ENCODE data around the gene P2RX7.
"Not testable (repeated sequence)": the region's sequence is repeated elsewhere in the genome, so short reads cannot be mapped to it uniquely, and the experiment has no call there.

Gene P2RX7

DNA sequence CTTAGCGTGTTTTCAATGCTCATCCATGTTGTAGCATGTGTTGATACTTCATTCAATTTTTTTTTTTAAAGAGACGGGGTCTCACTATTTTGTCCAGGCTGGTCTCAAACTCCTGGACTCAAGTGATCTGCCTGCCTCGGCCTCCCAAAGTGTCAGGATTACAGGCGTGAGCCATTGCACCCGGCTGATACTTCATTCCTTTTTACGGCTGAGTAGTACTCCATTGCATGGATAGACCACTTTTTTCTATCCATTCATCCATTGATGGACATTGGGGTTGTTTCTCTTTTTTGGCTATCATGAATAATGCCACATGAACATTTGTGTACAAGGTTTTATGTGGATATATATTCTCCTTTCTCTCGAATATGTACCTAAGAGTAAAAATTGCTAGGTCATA lies 1.2 kb downstream of the P2RX7 start:
- no peak for DNase-seq (ENCODE audit: low read depth in 1 of 2, low spot score in 1 of 2)

DNA sequence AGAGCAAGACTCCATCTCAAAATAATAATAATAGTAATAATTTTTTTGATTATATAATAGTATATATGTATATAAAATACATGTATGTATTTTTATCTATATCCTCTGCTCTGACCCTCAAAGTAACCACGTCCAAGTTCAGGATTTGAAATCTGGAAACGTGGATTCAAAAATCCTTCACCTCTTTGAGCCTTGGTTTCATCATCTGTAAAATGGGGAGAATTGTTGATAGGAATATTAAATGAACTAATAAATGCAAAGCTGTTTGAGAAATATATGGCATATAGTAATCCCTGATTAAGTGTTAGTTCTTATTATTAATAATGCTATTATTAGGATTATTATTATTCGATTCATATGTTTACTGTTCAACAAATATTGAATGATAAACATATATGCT lies 2.6 kb downstream of the P2RX7 start:
- DNase-seq (ENCODE audit: low read depth in 1 of 2, low spot score in 1 of 2): no peak

DNA sequence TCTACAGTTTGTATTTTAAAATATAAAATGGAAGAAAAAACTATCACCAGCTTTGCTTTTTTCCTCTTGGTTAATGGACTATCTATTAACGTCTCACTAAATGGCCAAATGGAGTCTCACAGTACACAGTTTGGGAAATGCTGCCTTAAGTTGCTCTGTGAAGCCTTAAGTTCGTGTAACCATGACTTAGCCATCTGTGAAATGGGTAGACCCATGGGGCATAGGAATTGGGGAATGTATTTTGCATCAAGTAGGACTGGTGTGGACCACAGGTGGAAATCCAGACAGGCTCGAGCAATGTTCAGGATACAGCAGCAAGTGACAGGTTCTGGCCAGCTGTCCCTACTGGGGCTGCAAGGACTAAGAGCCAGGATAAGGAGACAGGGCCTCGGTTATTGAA lies 4.8 kb downstream of the P2RX7 start:
- no peak for DNase-seq (ENCODE audit: low read depth in 1 of 2, low spot score in 1 of 2)

DNA sequence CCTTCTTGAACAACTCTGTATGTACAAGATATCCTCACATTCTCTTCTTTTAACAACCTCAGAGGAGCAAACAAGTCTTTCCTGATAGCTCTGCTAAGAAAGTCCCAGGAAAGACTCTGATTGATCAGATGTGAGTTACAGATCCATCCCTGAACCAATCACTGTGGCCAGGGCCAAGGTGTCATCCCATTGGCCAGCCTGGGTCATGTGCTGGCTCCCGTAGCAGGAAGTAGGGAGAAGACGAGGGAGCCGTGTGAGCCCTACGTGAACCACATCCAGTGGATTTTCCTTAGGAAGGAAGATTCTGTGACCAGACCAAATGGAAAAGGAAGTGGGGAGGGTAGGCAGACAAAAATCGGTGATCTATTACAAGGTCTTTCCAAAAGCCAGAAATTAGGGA lies 5.6 kb downstream of the P2RX7 start:
- DNase-seq (ENCODE audit: low read depth in 1 of 2, low spot score in 1 of 2): no peak

DNA sequence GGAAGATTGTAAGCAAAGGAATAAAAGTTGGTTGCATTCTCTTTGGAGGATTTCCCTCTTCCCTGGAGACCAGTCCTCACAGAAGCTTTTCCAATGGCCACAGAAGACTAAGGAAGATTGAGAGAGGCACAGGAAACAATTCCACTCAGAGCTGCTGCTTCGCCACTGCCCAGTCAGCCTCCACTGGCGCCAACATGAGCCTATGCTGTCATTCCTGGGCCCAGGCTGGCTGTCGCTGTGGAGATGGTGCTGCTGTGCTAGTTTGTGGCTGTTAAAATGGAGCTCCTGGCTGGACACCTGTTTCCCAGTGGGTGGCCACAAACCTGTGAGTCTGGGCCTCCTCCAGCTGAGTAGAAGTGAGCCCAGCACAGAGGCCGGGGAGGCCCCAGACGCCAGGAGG lies 6.6 kb downstream of the P2RX7 start:
- DNase-seq (ENCODE audit: low read depth in 1 of 2, low spot score in 1 of 2): no peak

DNA sequence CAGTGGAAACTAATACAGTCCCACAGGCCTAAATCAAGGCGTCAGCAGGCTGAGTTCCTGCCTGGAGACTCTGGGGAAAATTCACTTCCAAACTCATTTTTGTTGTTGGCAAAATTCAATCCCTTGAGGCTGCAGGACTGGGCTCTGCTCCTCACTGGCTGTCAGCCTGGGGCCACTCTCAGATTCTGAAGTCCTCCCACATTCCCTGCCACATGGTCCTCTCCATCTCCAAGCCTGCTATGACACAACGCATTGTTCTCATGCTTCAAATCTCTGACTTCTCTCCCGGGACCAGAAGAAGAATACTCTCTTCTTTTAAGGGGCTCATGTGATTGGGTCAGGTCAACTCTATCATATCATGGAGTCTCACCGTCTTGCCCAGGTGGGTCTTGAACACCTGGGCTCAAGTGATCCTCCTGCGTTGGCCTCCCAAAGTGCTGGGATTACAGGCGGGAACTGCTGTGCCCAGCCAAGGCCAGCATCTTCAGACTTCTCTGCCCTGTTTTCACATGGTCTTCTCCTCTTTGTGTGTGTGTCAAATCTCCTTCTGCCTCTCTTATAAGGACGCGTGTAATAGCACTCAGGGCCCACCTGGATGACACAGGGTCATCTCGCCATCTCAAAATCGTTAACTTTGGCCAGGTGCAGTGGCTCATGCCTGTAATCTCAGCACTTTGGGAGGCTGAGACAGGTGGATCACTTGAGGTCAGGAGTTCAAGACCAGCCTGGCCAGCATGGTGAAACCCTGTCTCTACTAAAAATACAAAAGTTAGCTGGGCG lies 9.7 kb downstream of the P2RX7 start:
- no peak for DNase-seq (ENCODE audit: low read depth in 1 of 2, low spot score in 1 of 2)

DNA sequence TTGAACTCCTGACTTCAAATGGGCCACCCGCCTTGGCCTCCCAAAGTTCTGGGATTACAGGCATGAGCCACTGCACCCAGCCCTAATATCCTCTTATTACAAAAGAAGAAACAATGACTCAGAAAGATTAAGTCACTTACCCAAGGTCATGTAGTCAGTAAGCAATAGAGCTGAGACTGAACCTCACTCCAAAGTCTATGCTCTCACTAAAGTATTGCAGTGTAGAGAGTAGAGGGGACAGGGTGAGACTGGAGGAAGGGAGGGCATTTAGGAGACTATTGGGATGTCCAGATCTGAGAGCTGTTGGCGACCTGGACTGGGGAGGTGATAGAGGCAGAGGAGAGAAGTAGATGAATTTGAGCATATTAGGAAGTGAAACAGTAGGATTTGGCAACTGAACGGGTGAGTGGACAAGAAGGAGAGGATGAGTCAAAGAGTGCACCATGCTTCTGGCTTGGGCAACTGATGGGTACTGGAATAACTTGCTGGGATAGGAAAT lies 11.8 kb downstream of the P2RX7 start:
- DNase-seq (ENCODE audit: low read depth in 1 of 2, low spot score in 1 of 2): no peak

DNA sequence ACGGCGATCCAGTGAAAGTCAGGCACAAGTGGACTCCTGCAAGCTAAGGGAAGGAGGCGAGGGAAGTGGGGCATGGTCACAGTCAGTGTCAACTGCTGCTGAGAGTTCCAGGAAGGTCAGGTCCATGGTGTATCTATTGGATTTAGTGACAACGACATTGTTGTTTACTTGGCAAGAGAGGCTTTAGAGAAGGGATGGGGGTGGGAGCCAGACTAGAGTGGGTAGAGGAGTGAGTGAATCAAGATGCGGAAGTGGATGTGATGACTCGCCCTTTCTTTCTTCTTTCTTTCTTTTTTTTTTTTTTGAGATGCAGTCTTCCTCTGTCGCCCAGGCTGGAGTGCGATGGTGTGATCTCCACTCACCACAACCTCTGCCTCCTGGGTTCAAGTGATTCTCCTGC lies 12.5 kb downstream of the P2RX7 start:
- no peak for DNase-seq (ENCODE audit: low read depth in 1 of 2, low spot score in 1 of 2)

DNA sequence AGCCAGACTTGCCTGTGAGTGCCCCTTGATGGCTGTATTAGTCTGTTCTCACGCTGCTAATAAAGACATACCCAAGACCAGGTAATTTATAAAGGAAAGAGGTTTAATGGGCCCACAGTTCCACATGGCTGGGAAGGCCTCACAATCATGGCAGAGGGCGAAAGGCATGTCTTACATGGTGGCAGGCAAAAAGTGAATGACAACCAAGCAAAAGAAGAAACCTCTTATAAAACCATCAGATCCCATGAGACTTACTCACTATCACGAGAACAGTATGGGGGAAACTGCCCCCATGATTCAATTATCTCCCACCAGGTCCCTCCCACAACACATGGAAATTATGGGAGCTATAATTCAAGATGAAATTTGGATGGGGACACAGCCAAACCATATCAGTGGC lies 16.6 kb downstream of the P2RX7 start:
- DNase-seq (ENCODE audit: low read depth in 1 of 2, low spot score in 1 of 2): not testable (repeated sequence)

DNA sequence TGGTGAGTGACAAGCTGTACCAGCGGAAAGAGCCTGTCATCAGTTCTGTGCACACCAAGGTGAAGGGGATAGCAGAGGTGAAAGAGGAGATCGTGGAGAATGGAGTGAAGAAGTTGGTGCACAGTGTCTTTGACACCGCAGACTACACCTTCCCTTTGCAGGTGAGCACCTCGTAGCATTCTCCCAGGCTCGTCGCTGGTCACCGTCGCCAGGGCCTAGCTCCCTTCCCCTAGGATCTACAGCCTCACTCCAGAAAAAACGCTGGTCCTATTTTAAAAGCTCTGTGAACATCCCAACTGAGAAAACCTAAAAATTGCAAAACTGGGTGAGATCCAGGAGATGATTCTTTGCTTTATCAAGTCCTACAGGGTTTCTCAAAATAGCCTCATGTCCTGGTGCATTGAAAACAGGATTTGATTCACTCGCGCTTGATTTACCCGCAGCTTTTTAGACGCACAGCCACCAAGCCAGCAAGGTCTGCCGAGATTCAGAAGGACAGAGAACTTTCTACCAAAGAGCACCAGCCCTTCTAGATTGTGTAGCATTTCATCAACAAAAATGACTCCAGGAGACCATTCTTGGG lies 22.2 kb downstream of the P2RX7 start:
- DNase-seq (ENCODE audit: low read depth in 1 of 2, low spot score in 1 of 2): no peak

DNA sequence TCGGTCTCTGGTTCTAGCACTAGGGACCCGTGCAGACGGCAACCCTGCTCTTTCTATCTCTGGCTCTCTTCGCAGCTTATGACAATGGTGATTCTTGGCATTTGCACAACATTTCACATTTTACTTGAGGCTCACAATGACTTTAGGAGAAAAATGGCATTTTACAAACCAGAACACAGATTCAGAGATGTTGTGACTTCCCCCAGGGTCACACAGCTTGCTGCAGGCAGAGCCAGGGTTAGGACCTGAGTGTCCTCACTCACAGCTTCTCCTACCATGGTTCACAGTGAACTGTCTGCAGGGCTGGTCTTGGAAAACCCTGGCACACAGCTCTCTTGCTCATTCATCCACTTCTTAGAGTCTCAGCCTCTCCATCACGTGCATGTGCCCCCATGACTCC lies 23.7 kb downstream of the P2RX7 start:
- DNase-seq (ENCODE audit: low read depth in 1 of 2, low spot score in 1 of 2): no peak

DNA sequence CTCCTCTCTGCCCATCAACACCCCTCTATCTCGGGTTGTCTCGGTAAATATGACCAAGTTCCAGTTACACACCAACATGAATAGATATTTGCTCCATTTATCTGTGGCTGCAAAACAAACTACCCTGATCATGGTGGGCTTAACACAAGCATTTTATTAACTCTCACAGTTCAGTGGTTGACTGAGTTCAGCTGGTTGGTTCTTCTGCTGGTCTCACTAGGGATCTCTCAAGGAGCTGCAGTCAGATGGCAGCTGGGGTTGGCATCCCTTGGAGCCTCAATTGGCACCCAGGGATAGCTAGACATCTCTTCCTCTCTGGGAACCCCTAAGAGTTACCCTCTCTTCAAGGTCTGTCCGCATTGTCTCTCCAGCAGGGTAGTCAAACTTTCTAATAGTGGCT lies 25.4 kb downstream of the P2RX7 start:
- no peak for DNase-seq (ENCODE audit: low read depth in 1 of 2, low spot score in 1 of 2)

DNA sequence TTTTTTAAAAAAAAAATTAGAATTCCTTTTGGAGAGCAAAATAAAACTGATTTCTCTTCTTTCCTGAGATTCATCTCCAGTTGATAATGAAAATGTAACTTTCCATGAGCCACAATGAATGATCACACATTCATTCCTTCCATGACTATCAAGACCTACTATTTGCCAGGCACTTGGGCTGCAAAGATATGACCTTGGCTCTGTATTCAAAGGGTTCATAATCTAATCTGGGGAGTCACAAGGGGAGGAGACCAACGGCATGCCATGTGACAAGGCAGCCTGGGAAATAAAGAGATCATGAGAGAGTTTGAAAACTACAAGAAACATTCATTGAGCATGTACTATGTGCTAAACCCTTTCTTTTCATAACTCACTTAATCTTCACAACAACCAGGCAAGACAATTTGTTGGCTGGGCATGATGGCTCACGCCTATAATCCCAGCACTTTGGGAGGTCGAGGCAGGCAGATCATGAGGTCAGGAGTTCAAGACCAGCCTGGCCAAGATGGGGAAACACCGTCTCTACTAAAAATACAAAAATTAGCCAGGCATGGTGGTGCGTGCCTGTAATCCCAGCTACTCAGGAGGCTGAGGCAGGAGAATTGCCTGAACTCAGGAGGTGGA lies 26.2 kb downstream of the P2RX7 start:
- DNase-seq (ENCODE audit: low read depth in 1 of 2, low spot score in 1 of 2): not testable (repeated sequence)

DNA sequence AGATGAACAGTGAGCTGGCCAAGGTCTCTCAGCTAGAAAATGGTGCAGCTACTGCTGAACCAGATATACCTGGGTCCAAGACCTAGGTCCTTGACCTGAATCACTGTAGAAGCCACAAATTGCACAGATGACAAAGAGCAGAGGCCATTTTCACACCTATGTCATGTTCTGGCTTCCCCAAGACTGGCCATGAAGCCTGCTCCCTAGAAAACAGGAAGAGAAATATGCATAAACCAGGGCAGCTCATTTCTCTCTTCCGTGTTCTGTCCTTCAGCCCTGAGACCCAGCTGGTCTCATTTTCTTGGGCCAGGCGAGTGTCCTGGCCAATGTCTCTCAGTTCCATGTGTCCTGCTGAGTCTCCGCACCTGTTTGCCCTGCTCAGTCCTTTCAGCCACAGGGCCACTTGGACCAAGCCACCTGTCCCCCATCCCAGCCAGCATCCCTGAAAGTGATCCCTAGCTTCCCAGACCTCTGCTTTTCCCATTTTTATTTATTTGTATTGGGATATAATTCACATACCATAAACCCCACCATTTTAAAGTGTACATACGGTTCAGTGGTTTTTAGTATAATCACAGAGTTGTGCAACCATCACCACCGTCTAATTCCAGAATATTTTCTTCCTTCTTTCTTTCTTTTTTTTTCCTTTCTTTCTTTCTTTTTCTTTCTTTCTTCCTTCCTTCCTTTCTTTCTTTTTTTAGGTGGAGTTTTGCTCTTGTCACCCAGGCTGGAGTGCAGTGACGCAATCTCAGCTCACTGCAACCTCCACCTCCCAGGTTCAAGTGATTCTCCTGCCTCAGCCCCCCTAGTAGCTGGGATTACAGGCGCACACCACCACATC lies 27.0 kb downstream of the P2RX7 start:
- no peak for DNase-seq (ENCODE audit: low read depth in 1 of 2, low spot score in 1 of 2)

DNA sequence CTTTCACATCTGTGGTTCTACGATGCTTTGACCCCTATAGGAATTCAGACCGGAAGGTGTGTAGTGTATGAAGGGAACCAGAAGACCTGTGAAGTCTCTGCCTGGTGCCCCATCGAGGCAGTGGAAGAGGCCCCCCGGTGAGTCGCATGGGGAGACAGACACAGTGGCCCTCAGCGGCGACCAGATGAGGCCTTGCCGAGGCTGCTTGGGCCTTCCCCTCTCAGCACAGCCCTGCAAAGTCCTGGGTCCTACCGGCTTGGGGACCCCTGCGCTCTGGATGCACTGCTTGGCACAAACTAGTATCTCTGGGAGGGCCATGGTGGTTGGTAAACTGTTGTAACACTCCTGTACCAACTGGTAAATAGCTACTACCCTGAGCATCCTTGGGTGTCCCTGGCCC lies 29.7 kb downstream of the P2RX7 start:
- DNase-seq (ENCODE audit: low read depth in 1 of 2, low spot score in 1 of 2): no peak

DNA sequence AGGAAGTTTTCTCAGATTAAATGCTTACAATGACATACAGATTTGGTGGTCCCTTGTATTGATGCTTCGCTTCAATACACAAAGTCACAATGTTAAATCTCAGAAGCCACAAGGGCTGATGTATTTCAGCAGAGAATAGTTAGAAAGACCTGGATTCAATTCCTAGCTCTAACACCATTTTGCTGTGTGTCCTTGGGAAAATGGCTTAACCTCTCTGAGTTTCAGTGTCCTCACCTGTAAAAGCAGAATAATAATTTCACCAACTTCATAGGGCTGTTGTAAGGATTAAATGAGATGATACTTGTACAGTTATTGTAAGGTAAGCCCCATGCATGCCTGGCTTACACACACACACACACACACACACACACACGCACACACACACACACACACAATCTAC lies 30.3 kb downstream of the P2RX7 start:
- DNase-seq (ENCODE audit: low read depth in 1 of 2, low spot score in 1 of 2): no peak

DNA sequence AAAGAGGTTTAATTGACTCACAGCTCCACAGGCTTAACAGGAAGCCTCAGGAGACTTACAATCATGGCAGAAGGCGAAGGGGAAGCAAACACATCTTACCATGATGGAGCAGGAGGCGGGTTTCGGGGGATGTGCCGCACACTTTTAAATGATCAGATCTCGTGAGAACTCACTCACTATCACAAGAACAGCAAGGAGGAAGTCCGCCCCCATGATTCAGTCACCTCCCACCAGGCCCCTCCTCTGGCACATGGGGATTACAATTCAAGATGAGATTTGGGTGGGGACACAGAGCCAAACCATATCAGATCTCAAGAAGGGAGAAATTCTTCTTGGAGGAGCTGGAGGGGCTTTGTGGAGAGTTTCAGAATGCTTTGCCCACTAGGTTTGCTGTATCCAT lies 32.2 kb downstream of the P2RX7 start:
- DNase-seq (ENCODE audit: low read depth in 1 of 2, low spot score in 1 of 2): not testable (repeated sequence)

DNA sequence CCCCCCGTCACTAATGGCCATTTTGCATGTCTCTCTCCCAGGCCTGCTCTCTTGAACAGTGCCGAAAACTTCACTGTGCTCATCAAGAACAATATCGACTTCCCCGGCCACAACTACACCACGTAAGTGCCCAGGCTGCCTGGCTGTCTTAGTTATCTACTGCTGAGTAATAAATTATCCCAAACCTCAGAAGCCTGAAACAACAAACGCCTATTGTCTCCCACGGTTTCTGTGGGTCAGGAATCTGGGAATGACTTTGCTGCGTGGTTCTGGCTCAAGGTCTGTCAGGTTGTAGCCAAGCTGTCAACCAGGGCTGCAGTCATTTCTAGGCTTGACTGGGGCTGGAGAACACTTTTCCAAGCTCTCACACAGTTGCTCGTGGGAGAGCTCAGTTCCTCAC lies 32.6 kb downstream of the P2RX7 start:
- DNase-seq (ENCODE audit: low read depth in 1 of 2, low spot score in 1 of 2): no peak

DNA sequence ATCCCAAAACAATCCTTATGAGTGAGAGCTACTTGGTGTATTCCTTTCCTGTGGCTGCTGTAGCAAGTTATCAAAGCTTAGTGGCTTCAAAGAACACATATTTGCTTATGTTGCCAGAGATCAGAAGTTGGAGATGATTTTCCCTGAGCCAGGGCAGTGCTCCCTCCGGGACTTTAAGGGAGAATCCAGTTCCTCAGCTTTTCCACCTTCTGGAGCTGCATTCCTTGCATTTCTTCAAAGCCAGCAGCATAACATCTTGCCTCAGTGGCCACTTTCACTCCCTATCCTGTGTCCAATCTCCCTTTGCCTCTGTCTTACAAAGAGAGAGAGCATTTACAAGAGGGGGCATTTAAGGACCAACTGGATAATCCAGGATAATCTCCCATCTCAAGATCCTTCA lies 33.7 kb downstream of the P2RX7 start:
- DNase-seq (ENCODE audit: low read depth in 1 of 2, low spot score in 1 of 2): no peak

DNA sequence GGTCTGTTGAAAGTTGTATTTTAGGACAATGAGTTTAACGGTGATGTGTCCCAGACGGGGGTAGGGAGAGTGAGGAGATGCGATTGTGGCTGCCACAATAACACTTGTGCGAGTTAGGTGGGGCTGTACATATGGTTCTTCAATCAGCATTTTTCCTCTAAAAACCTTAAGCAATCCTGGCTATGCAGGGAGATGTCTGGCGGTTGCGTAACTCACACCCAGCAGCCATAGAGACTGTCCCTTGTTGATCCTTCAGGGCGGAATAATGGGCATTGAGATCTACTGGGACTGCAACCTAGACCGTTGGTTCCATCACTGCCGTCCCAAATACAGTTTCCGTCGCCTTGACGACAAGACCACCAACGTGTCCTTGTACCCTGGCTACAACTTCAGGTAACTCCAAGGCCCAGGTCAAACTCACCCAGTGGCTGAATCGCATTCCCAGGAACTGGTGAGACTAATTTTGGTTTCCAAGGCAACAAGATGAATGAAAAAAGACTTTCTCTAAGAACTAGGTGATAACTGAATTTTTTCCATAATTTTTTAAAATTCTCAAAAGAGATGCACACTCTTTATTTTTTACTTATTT lies 34.6 kb downstream of the P2RX7 start:
- DNase-seq (ENCODE audit: low read depth in 1 of 2, low spot score in 1 of 2): no peak

DNA sequence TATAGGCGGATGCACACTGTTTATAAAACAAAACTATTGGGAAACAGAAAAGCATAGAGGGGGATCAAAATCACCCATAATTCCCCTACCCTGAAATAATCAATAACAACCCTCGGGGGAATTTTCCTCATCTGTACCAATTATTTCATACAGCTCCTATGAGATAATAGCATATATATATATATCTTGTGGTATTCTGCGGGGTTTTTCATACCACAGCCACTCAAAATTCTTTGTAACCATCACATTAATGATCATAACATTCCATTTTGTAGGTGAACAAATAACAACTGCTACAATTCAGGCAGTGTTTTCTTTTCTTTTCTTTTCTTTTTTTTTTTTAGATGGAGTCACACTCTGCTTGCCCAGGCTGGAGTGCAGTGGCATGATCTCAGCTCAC lies 35.3 kb downstream of the P2RX7 start:
- DNase-seq (ENCODE audit: low read depth in 1 of 2, low spot score in 1 of 2): no peak

Data from stimulated activated CD4-positive, alpha-beta T cell treated with anti-CD3 and anti-CD28 coated beads, Interleukin-15, amount 100 ng/mL, for 1 hour (primary cell).